Colonic mucosa (tissue), 4 donors: ENCODE results near the gene LEKR1. TPM values are rescaled to one million over a fixed set of nuclear protein-coding genes. Genes with fewer than 3 reads are reported as not detected.
"Not testable (repeated sequence)": the region's sequence is repeated elsewhere in the genome, so short reads cannot be mapped to it uniquely, and the experiment has no call there.

ENCODE experiments used
- DNase-seq: peaks from one replicate; pipeline ENCODE4 v3.0.0-alpha.2; 2020
- H3K27ac ChIP-seq: fragments of 200-600 bp; one replicate; pipeline ENCODE4 v1.8.0; 2021
- H3K27me3 ChIP-seq: fragments of 200-600 bp; one replicate; pipeline ENCODE4 v1.8.0; 2021
- H3K36me3 ChIP-seq: fragments of 200-600 bp; one replicate; pipeline ENCODE4 v1.8.0; 2021
- H3K4me1 ChIP-seq: fragments of 200-600 bp; one replicate; pipeline ENCODE4 v1.8.0; 2021; ENCODE audit warnings: mild to moderate bottlenecking
- H3K4me3 ChIP-seq: fragments of 200-600 bp; one replicate; pipeline ENCODE4 v1.8.0; 2021
- H3K9ac ChIP-seq, 2 donors: one replicate each; pipeline ENCODE4 v1.7.0; 2013; ENCODE audit warnings: control low read depth in 2 of 2, low read depth in 2 of 2, low read length in 2 of 2
- H3K9me3 ChIP-seq: fragments of 200-600 bp; one replicate; pipeline ENCODE4 v1.8.0; 2021
- intact Hi-C: fragments of 100-400 bp; cut with DNase I; formaldehyde crosslinking; loops from one replicate; pipeline ENCODE4 v1.14.1; 2022
- total RNA-seq, 2 donors: library from RNA; stranded (reverse); fragmentation: NEBNext Ultra II Directional in 1 of 2; extraction: Animal tissue kit (Norgen Biotek cat#: 25700) in 1 of 2; gene quantifications; one replicate each; pipeline ENCODE4 v1.2.1, GENCODE V29; 2021
- TF ChIP-seq, protein P1 (sequence below): fragments of 200-600 bp; IDR thresholded peaks from one replicate; pipeline ENCODE4 v1.8.0; 2022; ENCODE audit warnings: antibody characterized with exemption, mild to moderate bottlenecking
- donor health status: healthy.
- donor health status: DM: no; HTN: no; CAD: no.
- donor health status: DM: no; HTN: no; CAD: no.

LEKR1 gene
- total RNA-seq, 2 donors from 2014 or later: 1.6 to 2.0 TPM

DNA sequence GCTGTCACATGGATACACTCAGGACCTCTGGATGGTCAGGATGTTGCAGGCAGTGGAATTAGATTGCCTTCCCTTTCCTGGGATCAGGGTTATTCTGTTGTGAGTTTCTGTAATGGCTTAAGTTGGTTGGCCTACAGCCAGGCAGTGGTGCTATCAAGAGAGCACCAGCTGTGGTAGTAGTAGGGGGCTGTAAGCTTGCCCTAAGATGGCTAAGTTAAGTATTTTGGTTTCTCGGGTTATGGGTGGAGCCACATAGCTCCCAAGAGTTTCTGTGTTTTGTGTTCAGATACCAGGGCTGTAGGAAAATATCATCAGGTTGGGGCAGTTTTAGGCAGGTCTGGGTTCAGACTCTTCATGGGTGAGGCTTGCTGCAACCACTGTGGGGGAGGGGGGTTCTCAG lies 59.6 kb downstream of the LEKR1 start:
- Histone ChIP-seq H3K27me3 (no peaks in the 10 kb centered on the region), H3K4me1 (no peaks in the 10 kb centered on the region), H3K9me3 (no peaks in the 10 kb centered on the region), H3K9ac (no peak overlapping the region), H3K36me3 (no peaks in the 10 kb centered on the region), H3K27ac (no peak overlapping the region), H3K4me3 (no peak overlapping the region)
- intact Hi-C loops: no loop called here
- no peak for DNase-seq
- TF ChIP-seq, protein P1, sequence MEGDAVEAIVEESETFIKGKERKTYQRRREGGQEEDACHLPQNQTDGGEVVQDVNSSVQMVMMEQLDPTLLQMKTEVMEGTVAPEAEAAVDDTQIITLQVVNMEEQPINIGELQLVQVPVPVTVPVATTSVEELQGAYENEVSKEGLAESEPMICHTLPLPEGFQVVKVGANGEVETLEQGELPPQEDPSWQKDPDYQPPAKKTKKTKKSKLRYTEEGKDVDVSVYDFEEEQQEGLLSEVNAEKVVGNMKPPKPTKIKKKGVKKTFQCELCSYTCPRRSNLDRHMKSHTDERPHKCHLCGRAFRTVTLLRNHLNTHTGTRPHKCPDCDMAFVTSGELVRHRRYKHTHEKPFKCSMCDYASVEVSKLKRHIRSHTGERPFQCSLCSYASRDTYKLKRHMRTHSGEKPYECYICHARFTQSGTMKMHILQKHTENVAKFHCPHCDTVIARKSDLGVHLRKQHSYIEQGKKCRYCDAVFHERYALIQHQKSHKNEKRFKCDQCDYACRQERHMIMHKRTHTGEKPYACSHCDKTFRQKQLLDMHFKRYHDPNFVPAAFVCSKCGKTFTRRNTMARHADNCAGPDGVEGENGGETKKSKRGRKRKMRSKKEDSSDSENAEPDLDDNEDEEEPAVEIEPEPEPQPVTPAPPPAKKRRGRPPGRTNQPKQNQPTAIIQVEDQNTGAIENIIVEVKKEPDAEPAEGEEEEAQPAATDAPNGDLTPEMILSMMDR: no peak

DNA sequence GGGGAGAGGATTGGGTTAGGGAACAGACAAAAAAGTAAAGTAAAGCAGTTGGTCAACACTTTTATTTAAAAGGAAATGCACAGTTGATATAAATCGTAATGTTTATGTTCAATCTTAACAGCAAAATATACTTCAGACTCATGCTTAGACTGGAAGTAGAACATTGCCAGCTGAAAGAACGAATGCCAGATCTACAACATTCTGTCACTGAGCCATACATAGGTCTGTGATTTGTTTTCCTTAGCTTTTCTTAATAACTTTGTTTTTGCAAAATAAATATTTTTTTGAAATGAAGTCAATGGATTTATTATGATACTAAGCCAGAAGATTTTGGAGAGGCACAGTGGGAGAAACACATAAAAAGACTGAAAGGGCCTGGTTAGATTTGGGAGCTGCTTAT lies 62.0 kb downstream of the LEKR1 start:
- Histone ChIP-seq H3K36me3 (no peaks in the 10 kb centered on the region), H3K27ac (no peak overlapping the region), H3K9me3 (no peaks in the 10 kb centered on the region), H3K9ac (no peak overlapping the region), H3K4me3 (no peak overlapping the region), H3K27me3 (no peaks in the 10 kb centered on the region), H3K4me1 (no peaks in the 10 kb centered on the region)
- TF ChIP-seq, protein P1: no peak
- DNase-seq: no peak
- intact Hi-C loops: no loop called here

DNA sequence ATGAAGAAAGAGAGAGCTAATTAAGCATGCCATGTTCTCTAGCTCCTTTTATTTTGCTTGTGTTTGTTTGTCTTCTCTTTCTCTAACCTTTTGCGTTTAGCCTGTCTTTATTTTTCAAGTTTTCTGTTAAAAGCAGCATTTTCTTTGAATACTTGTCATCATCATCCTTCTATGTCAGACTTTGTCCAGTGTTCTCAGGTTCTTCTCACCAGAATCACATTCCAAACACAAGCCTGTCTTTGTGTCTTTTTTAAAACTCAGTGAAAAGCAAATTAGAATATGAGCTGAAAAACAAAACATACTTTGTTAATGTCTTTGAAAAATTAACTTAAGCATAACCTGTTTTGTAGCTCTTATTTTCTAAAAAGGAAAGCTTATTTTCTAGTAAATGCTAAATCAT lies 62.4 kb downstream of the LEKR1 start:
- no peak overlapping the region for H3K4me3 ChIP-seq
- H3K27ac ChIP-seq: no peak overlapping the region
- DNase-seq: no peak
- no peaks in the 10 kb centered on the region for H3K9me3 ChIP-seq
- no peak overlapping the region for H3K9ac ChIP-seq
- H3K36me3 ChIP-seq: no peaks in the 10 kb centered on the region
- TF ChIP-seq, protein P1: no peak
- intact Hi-C loops: no loop called here
- H3K27me3 ChIP-seq: no peaks in the 10 kb centered on the region
- H3K4me1 ChIP-seq: no peaks in the 10 kb centered on the region

DNA sequence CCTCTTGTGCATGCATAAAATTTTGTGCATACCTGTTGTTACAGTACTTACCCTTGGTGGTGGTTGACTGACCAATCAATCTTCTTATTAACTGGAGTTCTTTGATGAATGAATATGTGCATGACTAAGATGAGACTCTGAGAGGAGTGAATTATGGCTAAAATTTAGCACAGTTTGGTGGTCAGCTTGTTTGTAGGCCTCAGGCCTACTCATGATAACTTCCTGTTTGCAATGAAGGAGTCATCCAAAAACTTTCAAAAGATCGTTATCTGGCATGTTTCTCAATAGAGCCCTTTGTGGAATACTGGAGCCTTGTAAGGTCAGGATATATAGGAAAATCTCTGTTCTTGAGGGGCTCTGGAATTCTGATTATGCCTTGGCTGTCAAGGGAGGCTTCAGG lies 66.5 kb downstream of the LEKR1 start:
- Histone ChIP-seq H3K27ac (no peak overlapping the region), H3K9me3 (no peaks in the 10 kb centered on the region), H3K4me1 (no peaks in the 10 kb centered on the region), H3K36me3 (no peaks in the 10 kb centered on the region), H3K4me3 (no peak overlapping the region), H3K9ac (no peak overlapping the region), H3K27me3 (no peaks in the 10 kb centered on the region)
- no peak for DNase-seq
- TF ChIP-seq, protein P1: no peak
- intact Hi-C loops: no loop called here

DNA sequence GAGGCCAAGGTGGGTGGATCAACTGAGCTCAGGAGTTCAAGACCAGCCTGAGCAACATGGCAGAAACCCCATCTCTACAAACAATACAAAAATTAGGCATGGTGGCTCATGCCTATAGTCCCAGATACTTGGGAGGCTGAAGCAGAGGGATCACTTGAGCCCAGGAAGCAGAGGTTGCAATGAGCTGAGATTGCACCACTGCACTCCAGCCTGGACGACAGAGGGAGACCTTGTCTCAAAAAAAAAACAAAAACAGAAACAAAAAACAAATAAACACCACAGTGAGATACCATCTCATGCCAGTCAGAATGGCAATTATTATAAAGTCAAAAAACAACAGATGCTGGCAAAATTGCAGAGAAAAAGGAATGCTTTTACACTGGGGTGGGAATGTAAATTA lies 69.2 kb downstream of the LEKR1 start:
- H3K9ac ChIP-seq, DNase-seq, H3K36me3 ChIP-seq, intact Hi-C loops, H3K27me3 ChIP-seq, H3K9me3 ChIP-seq, H3K4me1 ChIP-seq, H3K4me3 ChIP-seq, H3K27ac ChIP-seq: not testable (repeated sequence)

DNA sequence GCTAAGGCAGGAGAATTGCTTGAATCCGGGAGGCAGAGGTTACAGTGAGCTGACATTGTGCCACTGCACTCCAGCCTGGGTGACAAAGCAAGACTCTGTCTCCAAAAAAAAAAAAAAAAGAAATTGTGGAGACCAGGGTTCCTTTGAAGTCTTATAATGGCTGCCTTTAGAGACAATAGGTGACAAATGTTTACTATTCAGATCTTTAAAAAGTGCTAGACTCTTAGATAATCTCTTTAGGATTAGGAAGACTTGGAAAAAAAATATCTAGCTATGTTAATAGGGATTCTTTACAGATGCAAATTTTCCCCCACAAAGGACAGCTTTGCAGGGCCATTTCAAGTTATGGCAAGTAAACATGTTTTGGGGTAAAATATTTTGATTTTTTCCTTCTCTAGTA lies 71.7 kb downstream of the LEKR1 start:
- H3K9ac ChIP-seq, H3K36me3 ChIP-seq, H3K9me3 ChIP-seq, intact Hi-C loops, H3K4me3 ChIP-seq, H3K27ac ChIP-seq, H3K4me1 ChIP-seq, DNase-seq, H3K27me3 ChIP-seq: not testable (repeated sequence)
